HG02885 (cell line): Measurements from ENCODE around the gene GSTT2.
A peak's percentile ranks its signal among the peaks of the same experiment; 100 is the strongest.
"Not testable (repeated sequence)": the region's sequence is repeated elsewhere in the genome, so short reads cannot be mapped to it uniquely, and the experiment has no call there.

Source experiments
- ATAC-seq: cut with Tn5 transposase; IDR thresholded peaks from one replicate; pipeline ENCODE4 v1.9.1; 2021; ENCODE audit warnings: mild to moderate bottlenecking; ENCODE audit not compliant: unreplicated experiment, poor library complexity

GSTT2 gene

DNA sequence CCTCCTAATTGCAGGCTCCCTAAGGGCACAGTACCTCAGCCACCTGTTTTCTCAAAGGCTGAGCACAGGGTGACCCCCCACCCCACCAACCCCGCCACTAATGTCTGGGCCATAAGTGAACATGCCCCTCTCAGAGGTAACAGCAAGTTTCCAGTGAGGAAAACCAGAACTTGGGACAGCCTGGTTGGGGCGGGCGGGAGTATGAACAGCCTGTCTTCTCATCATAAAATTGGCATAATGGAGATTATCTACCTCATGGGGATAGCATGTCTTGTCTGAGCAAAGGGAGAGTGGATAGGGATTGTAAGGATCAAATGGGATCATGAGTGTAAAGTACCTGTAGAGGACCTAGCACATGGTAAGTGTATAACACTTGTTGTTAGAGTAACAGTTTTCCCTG, 8.0 kb upstream of the GSTT2 start:
- not testable (repeated sequence) for ATAC-seq

- ATAC-seq: peak; percentile 96
Observed at GRCh38 chr22:23974345-23974744, 5.6 kb upstream of the GSTT2 start, which contains the start of gene DDT. DDT (minus strand) TSS chr22:23974441; CDS start chr22:23974414, 27 bp downstream.

GRCh38 chr22:23974836-23975352, 5.0 kb upstream of the GSTT2 start:
- not testable (repeated sequence) for ATAC-seq

GRCh38 chr22:23977304-23977703, 2.6 kb upstream of the GSTT2 start:
- ATAC-seq: not testable (repeated sequence)

GRCh38 chr22:23980567-23980966, 633 bp downstream of the GSTT2 start:
- ATAC-seq: not testable (repeated sequence)

- ATAC-seq: no peak
Observed at GRCh38 chr22:23984430-23984829, 4.5 kb downstream of the GSTT2 start.

- ATAC-seq: not testable (repeated sequence)
Observed at GRCh38 chr22:23986089-23986488, 6.2 kb downstream of the GSTT2 start.

GRCh38 chr22:23986538-23987178, 6.7 kb downstream of the GSTT2 start:
- ATAC-seq: not testable (repeated sequence)

DNA sequence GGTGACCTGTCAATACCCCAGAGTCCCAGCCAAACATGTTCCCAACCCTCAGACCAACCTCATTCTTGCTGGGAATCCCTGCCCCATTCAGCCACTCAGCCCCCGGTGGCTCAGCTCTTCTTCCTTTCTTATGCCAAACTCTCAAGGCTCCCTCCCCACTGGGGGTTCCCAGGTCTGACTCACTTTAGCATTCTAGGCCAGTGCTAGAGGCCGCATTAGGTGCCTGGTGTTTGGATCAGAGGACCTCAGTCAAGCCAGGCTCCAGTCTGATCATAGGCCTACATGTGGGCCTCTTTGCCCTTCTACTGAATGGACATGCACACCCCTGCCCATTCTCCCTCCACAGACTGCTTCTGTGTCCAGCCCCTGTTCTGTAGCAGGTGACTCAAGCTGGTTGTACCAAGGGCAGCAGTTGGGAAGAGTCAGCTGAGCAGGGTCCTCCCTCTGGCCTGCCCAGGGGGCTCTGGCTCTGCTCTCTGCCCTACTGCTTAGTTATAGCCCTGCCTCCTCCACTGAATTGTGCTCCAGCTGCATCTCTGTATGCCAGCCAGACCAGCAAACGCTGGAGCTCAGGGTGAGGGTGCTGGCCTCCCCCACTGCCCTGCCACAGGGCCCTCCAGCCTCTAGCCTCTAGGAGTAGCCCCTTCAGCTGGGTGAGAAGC, 9.8 kb downstream of the GSTT2 start:
- ATAC-seq: not testable (repeated sequence)

DNA sequence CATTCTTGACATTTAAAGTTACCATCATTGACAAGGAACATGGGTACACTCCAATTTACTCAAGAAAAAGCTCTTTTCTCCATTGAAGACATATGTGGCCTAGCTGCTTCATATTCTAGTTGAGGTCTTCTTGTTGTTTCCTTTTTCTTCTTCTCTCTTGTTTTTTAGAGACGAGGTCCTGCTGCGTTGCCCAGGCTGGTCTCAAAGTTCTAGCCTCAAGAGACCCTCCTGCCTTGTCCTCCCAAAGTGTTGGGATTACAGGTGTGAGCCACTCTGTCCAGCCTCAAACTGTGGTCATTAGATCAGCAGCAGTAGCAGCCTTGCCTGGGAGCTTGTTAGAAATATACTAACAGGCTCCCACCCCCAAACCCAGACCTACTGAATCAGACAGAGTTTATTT, 13.1 kb downstream of the GSTT2 start:
- not testable (repeated sequence) for ATAC-seq

- not testable (repeated sequence) for ATAC-seq
Observed at GRCh38 chr22:23993581-23994177, 13.7 kb downstream of the GSTT2 start.

- ATAC-seq: no peak
Observed at GRCh38 chr22:23997092-23997491, 17.2 kb downstream of the GSTT2 start.

- ATAC-seq: not testable (repeated sequence)
Observed at GRCh38 chr22:23999779-24000178, 19.8 kb downstream of the GSTT2 start.

- no peak for ATAC-seq
Observed at GRCh38 chr22:24001314-24001713, 21.4 kb downstream of the GSTT2 start.

- ATAC-seq: no peak
Observed at GRCh38 chr22:24002272-24002671, 22.3 kb downstream of the GSTT2 start.

GRCh38 chr22:24002851-24003250, 22.9 kb downstream of the GSTT2 start:
- ATAC-seq: no peak

- no peak for ATAC-seq
Observed at GRCh38 chr22:24003887-24004286, 24.0 kb downstream of the GSTT2 start.

- ATAC-seq: no peak
Observed at GRCh38 chr22:24005201-24005600, 25.3 kb downstream of the GSTT2 start, which contains the start of gene GSTT4. GSTT4 (minus strand) TSS chr22:24005453; CDS start chr22:24005356, 97 bp downstream.

GRCh38 chr22:24006207-24006913, 26.4 kb downstream of the GSTT2 start:
- ATAC-seq: no peak

DNA sequence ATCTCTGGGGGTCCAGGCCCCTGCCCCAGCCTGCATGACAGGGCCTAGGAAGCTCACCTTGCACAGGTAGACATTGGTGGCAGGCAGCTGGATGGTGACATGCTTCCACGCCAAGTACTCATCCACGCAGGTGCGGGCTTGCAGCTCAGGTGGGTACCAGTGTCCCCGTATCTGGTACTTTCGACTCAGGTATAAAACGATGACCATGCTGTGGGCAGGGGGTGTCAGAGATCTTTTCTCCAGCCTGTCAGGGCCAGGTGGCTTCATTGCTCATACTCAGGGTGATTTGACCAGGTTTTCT, 26.9 kb downstream of the GSTT2 start:
- no peak for ATAC-seq
